Neural progenitor cell (in vitro differentiated cells): ENCODE measurements around the gene COX5A.

Experiments
- CTCF ChIP-seq: fragments of 200-600 bp; sonication (generic); IDR thresholded peaks from 2 replicates; pipeline ENCODE4 v1.5.1; 2017; ENCODE audit warnings: antibody characterized with exemption, mild to moderate bottlenecking
- EZH2phosphoT487 ChIP-seq: fragments of 200-600 bp; sonication (generic); IDR thresholded peaks from 2 replicates; pipeline ENCODE4 v1.6.1; 2017; ENCODE audit warnings: antibody characterized with exemption

GRCh38 chr15:74906067-74906449 lies 31.8 kb downstream of the COX5A start:
- TF ChIP-seq CTCF = no peak
- no peak for TF ChIP-seq EZH2phosphoT487
